Stomach (tissue), 4 donors: ENCODE data around the gene GLS.

Source experiments
- CTCF ChIP-seq, 7 experiments: fragments of 450-650 bp in 4 of 7; fragments of 200-600 bp in 3 of 7; sonication (generic) in 3 of 7; IDR thresholded peaks; one replicate each; pipeline ENCODE4 v1.5.1; 2016 to 2019; ENCODE audit warnings: antibody characterized with exemption in 7 of 7, control low read depth in 2 of 7, mild to moderate bottlenecking in 1 of 7
- POLR2A ChIP-seq, 4 donors: fragments of 450-650 bp; IDR thresholded peaks; one replicate each; pipeline ENCODE4 v1.6.1; 2016; ENCODE audit warnings: antibody characterized with exemption in 4 of 4, control low read depth in 2 of 4, mild to moderate bottlenecking in 1 of 4, moderate library complexity in 1 of 4
- POLR2AphosphoS5 ChIP-seq, 3 donors: sonication (generic); formaldehyde crosslinking; IDR thresholded peaks; one replicate each; pipeline ENCODE4 v1.6.1; 2016; ENCODE audit warnings: antibody characterized with exemption in 3 of 3

DNA sequence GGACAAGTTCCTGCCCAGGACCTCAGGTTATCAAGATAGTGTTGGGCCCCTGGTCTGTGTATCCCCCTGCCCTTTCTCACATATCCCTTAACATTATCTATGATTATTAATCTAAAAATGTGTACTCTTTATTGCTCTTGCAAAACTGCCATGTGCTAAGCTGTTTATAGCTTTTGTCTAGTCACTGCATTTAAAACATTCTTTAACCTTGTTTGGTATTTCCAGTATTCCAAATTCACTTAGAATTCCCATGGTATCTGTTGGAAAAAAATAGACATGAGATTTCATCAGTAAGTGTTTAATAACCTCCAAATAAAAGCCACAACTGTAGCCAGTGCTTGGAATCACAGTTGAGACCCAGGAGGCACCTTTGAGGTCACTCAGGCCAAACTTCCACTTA is 16.2 kb upstream of the GLS start:
- TF ChIP-seq CTCF (IDR thresholded peaks at IDR 0.05) (no peak), POLR2A (IDR thresholded peaks at IDR 0.05) (no peak), POLR2AphosphoS5 (IDR thresholded peaks at IDR 0.05) (no peak)
